ENCODE results near the gene CABP2.
"Not testable (repeated sequence)": the region's sequence is repeated elsewhere in the genome, so short reads cannot be mapped to it uniquely, and the experiment has no call there.

CABP2 gene

DNA sequence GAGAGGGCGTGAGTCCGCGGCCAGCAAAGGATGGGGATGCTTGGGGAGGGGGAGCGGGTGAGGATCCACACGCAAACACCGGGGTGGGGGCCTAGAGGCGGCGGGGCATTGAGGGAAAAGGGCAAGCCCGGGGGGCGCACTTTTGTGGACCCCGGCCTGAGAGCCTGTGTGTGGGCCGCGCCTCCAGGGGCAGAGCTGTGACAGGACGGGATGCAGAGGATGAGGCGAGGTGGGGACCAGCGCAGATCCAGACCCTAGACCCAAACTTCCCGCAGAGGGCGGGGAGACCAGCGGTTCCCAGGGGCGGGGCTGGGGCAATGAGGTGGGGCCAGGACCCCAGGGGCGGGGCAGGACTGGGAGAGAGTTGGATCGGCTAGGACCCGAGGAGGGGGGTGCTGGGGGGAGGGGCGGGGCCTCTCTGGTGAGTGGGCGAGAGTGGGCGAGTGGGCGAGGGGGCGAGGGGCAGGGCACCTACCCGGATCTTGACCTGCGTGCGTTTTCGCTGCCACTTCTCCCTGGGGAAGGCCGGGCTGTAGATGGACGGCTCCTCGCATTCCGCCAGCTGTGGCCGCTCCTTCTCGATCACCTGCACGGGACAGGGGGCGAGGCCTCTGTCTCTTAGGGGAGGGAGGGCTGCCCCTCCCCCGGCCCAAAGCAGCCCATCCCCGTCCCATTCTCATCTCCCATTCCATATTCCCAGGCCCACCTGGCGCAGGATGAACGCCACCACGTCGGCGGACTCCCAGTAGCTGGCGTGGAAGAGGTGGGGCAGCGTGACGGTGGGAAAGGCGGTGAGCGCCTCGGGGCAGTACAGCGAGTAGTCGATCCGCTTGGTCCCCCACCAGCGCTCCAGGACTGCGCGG lies 28.6 kb downstream of the CABP2 start:
- no peak for DNase-seq (ENCODE audit: low read depth)

DNA sequence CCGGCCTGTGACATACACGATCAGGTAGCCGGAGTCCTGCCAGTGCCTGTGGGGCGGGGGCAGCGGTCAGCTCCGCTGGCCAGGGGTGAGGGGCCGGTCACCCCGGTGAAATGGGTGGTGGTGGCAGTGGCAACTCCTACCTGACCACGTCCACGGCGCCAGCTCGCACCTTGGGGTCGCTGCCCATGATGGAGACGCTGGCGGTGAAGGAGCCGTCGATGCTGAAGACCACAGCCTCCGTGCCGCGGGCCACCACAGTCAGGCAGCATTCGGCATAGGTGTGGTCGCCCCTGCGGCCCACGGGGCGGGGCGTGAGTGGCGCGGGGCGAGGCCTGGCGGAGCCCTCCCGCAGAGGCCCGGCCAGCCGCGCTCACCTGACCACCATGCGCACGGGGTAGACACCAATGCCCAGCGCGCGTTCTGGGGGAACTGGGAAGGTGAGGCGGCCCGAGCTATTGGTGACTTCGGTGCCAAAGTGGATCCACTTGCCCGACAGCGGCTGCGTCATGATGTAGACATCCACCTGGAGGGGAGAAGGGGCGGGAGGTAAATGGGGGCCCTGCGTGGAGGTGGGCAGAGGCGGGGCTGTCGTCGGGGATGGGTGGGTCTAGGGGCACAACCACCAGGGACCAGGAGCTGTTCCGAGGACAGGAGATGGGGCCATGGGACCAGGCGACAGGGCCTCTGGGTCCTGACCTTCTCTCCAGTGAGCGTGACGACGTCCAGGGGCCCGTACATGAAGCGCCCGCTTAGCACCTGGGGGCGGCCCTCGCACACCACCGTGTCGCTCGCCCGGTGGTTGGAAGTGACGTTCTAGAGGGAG lies 29.5 kb downstream of the CABP2 start:
- no peak for DNase-seq (ENCODE audit: low read depth)

DNA sequence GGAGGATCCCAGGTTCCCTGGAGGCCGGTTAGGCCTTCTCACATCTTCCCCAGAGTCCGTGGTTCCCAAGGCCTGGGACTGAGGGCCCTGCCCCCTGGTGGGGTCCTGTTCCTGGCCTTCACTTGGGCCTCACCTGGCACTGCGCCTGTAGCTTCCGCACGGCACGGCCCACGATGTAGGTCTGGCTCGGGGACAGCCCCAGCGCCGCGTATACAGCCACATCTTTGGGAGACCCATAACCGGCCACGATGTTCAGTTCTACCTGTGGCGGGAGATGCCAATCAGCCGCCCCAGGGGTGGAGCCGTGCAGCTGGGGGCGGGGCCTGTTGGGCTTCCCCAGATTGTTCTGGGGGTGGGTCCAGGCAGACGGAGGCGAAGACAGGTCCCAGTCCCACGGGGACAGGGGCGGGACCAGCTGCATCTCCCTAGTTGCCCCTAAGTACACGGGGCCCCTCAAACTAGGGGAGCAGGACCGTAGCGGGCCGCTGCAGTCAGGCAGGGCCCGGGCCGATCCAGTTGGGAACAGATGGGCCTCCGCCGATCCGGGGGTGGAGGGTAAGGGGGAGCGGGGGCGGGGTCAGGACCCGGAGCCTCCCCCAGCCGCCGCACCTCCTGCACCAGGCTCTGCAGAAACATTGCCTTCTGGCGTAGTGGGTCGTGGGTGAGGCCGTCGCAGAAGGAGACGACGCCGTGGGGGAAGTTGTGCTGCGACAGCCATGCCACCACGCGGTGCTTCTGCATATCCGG lies 30.3 kb downstream of the CABP2 start:
- no peak for DNase-seq (ENCODE audit: low read depth)

DNA sequence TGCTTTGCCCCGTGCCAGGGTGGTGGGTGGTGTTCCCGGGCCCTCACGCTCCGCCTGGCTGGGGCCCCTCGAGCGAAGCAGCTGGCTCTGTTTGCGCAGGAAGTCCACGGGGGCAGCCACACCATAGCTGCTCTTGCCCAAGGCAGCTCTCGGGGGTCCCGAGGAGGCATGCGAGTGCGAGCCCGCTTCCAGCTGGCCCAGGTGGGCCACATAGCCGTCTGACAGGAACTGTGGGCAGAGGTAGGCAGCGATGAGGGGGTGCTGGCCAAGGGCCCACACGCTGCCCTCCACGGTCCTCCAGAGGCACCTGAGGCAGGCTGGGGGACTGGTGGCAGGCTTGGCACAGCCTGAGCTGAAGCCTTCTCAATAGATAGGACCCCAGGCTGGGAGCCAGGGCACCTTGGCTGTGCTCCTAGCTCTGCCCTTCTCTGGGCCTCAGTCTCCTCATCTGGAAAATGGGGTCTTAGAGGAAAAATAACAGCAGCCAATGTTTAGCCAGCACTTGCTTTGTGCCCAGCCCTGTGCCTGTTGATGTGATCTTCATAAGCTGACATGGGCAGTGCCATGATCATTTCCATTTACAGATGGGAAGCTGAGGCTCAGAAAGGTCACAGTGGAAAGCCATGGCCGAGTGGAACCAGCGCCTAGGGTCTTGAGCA lies 31.0 kb downstream of the CABP2 start:
- DNase-seq (ENCODE audit: low read depth) = no peak

DNA sequence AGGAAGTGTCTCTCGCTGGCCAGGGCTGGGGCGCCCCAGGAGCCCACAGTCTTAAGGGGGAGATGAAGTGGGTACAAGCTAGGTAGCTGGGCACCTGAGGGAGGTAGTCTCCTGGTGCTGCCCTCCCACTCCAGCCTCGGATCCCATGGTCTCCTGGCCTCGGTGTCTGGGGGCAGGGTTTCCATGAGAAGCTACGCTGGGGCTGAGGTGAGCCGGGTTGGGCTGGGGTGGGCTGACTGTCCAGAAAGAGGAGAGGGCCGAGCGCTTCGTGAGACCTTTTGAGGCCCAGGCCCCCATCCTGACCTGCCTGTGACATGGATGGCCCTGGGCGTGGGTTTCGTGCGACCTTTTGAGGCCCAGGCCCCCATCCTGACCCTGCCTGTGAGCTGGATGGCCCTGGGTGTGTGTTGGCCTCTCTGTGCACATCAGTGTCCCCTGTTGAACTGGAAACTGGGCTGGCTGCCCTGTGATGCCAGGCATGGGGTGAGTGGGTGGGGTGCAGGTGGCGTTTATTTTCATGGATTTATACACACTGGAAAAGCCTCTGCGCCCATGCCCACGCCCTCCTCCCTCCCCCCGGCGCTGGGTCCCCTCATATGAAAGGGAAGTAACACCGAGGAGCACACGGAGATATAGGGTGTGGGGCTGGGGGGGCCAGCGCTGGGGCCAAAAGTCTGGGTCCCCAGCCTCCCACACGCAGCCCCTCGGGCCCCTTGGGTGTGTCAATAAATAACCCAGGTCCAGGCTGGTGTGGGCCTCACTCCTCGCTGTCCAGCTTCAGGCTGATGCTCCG lies 31.8 kb downstream of the CABP2 start:
- DNase-seq (ENCODE audit: low read depth) = no peak

DNA sequence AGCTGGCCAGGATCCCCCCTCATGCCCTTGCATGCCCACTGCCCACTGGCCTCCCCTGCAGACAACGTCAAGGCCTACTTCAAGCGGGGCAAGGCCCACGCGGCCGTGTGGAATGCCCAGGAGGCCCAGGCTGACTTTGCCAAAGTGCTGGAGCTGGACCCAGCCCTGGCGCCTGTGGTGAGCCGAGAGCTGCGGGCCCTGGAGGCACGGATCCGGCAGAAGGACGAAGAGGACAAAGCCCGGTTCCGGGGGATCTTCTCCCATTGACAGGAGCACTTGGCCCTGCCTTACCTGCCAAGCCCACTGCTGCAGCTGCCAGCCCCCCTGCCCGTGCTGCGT lies 32.5 kb downstream of the CABP2 start:
- no peak for DNase-seq (ENCODE audit: low read depth)

DNA sequence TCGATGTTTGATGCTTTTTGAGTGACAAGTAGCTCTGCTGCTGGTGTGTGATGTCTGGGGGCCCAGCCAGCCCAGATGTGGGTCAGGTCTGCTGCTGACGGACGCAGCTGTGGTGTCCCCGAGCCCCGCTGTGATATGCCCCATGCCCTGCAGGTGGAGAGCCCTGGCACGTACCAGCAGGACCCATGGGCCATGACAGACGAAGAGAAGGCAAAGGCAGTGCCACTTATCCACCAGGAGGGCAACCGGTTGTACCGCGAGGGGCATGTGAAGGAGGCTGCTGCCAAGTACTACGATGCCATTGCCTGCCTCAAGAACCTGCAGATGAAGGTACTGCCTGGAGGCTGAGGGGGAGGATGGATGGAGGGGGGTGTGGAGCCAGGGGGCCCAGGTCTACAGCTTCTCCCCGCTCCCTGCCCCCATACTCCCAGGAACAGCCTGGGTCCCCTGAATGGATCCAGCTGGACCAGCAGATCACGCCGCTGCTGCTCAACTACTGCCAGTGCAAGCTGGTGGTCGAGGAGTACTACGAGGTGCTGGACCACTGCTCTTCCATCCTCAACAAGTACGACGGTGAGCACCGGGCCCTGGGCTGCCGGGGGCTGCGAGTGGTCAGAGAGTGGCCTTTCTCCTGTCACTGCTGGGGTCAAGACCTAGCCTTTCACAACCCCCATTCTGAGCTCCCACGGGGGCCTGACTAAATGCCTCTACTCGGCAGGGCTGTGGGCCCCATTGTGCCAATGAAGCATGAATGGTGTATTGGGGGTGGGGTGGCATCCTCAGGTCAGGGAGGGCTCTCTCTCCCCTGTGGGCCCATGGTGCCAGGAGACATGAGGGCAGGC lies 33.1 kb downstream of the CABP2 start:
- DNase-seq (ENCODE audit: low read depth) = no peak

DNA sequence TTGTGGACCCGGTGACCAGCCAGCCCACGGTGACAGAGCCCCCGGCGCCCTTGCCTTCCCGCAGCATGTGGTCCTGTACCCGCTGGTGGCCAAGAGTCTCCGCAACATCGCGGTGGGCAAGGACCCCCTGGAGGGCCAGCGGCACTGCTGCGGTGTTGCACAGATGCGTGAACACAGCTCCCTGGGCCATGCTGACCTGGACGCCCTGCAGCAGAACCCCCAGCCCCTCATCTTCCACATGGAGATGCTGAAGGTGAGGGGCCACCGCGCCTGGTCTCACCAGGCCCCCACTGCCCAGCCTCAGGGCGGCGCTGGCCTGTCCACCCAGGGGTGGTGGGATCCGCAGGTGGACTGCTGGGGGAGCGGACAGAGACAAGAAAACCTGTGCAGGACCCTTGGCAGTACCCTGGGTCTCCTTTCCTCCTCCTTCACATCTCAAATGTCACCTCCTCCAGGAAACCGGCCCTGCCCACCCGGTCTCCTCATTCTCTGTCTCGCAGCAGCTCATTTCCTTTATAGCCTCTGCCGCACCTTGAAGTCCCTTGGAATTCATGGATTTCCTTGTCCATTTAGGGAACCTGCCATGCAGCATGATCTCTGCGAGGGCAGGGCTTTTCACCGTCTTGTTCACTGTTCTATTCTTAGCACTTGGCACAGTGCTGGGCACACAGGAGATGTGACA lies 33.9 kb downstream of the CABP2 start:
- no peak for DNase-seq (ENCODE audit: low read depth)

DNA sequence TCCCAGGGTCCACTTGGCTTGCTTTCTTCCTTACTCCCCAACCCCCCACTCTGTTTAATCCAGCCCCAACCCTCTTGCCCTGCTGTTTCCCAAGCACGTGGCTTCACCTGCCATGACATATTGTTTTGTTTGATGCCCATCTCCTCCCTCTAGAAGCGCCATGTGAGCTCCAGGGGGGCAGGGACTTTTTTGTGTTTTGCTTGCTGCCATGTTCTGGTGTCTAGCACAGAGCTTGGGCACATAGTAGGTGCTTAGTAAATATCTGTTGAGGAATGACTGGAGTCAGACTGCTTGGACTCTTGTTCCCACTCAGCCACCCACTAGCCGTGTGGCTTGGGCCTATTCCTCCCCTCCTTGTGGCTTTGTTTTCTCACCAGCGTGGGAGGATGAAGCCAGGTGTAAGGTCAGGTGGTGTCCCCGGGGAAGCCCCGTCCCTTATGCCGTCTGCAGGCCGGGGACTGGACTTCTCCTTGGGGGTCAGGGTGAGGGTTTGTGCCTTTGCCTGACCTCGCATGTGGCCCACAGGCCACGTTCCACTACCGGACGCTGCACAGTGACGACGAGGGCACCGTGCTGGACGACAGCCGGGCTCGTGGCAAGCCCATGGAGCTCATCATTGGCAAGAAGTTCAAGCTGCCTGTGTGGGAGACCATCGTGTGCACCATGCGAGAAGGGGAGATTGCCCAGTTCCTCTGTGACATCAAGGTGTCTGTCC lies 36.6 kb downstream of the CABP2 start:
- DNase-seq (ENCODE audit: low read depth) = no peak

DNA sequence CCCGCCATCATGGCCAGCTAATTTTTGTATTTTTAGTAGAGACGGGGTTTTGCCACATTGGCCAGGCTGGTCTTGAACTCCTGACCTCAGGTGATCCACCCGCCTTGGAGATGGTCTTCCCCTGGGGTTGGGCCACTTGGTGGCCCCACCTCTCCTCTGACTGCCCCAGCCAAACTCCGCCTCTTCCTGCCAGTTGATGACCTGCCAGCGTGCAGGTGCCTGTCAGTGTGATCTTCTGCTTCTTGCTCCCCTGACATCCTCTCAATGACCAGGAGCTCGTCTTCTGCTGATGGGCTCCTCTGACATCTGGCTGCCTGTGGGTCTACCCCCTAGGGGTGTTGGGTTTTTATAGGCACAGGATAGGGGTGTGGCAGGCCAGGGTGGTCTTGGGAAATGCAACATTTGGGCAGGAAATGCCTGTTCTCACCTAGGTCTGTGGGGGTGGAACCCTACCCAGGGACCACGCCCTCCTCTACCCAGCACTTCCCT lies 37.3 kb downstream of the CABP2 start:
- DNase-seq (ENCODE audit: low read depth) = not testable (repeated sequence)

DNA sequence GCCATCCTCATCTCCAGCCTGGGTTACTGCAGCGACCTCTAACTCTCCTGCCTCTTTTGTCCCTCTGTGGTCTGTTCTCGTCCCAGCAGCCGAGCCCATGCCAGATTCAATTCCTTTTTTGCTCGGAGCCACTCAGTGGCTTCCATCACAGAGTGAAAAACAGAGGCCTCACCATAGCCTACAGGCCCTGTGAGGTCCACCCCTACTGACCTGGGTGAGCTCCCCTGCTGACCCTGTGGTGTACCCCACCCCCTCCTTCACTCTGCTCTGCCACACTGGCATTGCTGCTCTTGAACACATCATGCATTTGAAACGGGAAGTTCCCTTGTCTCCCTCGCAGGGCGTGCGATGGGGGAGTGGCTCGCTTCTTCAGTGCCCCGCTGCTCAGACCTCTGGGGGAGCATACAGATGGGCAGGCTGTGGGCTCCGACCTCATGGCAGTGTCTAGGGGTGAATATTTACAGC lies 38.4 kb downstream of the CABP2 start:
- DNase-seq (ENCODE audit: low read depth) = no peak

DNA sequence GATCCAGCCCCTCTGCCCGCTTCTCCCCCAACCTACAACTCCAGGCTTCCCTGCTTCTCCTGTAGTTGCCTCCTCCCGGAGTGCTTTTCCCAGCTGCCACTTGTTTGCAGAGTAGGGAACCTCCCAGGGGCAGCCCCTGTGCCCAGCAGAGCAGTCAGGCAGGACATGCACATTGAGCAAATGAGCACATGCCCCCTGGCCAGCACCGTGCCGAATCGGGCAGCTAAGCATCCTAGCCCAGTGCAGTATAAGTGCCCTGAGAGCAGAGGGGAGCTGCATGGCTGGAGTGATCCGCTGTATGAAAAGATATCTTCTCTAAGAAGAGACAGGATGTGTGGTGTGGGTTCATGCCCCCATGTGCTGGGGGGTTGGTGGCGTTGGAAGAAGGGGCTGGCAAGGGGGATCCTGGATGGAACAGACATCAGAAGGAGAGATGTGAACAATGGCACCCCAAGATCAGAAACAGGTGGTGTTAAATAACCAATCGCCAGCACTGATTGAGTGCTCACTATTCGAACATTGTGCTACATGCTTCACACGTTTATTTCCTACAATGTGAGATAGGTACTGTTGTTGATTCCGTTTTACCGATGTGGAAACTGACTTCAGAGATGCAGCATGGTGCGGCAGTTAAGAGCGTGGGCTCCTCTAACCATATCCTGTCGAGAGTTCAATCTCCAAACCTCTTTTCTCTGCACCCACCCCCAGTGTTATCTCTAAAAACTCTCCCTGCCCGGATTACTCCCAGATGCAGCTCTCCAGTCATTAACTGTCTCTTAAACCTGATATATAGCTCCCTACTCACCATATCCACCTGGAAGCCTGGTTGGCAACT lies 39.2 kb downstream of the CABP2 start:
- DNase-seq (ENCODE audit: low read depth) = no peak

DNA sequence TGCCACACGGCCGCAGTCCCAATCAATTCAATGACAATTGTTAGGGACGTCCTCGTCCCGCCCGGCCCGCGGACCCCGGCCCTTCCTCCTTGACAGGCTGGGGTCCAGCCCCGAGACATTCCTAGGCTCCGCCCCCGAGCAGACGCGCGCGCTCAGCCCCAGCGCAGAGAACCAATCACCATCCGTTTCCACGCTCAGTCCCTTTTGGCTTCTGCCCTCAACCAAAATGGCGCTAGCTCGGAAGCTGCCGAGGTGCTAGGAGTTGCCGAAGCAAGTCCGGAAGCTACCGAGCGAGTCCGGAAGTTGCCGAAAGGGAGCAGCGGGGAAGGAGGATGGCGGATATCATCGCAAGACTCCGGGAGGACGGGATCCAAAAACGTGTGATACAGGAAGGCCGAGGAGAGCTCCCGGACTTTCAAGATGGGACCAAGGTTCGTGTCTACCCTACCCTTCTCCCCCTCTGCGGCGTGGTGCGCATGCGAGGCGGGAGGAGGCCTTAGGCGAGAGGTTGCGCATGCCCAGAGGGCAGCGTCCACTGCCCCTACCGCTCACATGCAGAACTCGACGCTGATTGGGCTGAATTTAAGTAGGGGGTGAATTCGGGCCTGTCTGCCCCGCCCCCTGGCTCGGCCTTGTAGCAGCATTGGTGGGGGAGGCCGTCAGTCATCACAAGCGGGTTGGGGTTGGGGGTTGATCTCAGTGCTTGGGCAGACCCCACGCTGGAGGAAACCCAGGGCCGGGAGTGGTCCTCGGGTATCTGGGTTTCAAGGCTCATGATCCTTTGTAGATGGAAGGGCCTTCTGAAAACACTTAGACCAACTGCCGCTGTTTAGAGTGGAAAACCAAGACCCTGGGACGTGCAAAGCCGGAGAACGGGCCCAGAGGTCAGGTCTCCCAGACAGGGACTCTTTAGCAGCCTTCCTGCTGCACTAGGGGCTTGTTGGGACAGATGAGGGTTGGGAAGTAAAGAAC lies 40.1 kb downstream of the CABP2 start, which contains the start of gene AIP:
TSS of gene AIP (plus strand) at position 200 of the 972 bp plus-strand sequence. CDS start at position 333, 133 bp downstream.
- DNase-seq (ENCODE audit: low read depth) = peak; percentile 95

DNA sequence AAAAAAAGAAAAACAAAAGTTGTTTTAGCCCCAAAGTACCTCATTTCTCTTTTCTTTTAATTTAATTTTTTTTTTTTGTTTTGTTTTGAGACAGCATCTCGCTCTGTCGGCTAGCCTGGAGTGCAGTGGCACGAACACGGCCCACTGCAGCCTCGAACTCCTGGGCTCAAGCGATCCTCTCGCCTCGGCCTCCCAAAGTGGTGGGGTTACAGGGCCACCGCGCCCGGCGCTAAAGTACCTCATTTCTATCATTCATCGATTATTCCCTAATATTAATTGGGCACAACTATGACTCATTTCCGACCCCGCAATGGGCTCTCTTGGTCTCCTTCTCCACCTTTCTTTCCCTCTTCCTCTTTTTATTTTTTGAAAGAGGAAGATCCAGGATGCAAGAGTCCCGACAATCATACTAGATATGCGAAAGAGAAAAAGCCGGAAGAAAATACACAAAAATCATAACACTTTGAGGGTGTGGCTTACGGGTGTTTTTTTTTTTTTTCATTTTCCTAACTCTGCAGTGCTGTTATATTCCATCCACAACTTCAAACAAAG lies 40.9 kb downstream of the CABP2 start:
- DNase-seq (ENCODE audit: low read depth) = no peak

DNA sequence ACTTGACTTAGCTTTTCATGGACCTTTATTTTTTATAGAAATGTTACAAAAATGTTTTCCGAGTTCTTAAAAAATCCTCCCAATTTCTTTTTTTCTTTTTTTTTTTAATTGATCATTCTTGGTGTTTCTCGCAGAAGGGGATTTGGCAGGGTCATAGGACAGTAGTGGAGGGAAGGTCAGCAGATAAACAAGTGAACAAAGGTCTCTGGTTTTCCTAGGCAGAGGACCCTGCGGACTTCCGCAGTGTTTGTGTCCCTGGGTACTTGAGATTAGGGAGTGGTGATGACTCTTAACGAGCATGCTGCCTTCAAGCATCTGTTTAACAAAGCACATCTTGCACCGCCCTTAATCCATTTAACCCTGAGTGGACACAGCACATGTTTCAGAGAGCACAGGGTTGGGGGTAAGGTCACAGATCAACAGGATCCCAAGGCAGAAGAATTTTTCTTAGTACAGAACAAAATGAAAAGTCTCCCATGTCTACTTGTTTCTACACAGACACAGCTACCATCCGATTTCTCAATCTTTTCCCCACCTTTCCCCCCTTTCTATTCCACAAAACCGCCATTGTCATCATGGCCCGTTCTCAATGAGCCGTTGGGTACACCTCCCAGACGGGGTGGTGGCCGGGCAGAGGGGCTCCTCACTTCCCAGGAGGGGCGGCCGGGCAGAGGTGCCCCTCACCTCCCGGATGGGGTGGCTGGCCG lies 45.7 kb downstream of the CABP2 start:
- DNase-seq (ENCODE audit: low read depth) = not testable (repeated sequence)

DNA sequence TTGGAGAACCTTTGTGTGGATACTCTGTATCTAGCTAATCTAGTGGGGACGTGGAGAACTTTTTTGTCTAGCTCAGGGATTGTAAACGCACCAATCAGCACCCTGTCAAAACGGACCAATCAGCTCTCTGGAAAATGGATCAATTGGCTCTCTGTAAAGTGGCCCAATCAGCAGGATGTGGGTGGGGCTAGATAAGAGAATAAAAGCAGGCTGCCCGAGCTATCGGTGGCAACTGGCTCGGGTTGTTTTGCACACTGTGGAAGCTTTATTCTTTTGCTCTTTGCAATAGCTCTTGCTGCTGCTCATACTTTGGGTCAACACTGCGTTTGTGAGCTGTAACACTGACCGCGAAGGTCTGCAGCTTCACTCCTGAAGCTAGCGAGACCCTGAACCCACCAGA lies 46.6 kb downstream of the CABP2 start:
- DNase-seq (ENCODE audit: low read depth) = not testable (repeated sequence)

Data from fibroblast of the conjunctiva (primary cell).